DMS 273 (cell line): Measurements from ENCODE around the gene RABGAP1L.
A peak's percentile ranks its signal among the peaks of the same experiment; 100 is the strongest.

ENCODE experiments used
- DNase-seq: peaks from one replicate; lab custom pipeline; 2025; ENCODE audit not compliant: unreplicated experiment; lab: John Stamatoyannopoulos, UW

RABGAP1L gene

GRCh38 chr1:174902531-174903099 is 743.3 kb downstream of the RABGAP1L start:
- DNase-seq = no peak

DNA sequence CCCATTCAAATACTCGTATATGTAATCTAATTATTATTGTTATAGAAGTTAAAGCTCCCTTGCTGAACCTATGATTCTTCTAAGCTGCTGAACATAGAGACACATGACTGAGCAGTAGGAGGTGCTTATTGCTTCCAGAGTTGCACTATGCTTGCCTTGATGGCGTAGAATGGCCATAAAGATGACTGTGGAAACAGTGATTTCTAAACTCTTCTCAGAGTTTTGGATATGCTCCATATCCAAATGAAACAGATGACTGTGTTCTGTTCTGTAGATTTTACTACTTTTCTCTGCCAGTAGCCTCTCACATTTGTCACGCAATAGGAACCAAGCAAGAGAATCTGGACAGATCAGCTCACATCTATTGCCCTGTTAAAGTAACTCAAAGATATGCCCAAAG is 752.3 kb downstream of the RABGAP1L start:
- no peak for DNase-seq

DNA sequence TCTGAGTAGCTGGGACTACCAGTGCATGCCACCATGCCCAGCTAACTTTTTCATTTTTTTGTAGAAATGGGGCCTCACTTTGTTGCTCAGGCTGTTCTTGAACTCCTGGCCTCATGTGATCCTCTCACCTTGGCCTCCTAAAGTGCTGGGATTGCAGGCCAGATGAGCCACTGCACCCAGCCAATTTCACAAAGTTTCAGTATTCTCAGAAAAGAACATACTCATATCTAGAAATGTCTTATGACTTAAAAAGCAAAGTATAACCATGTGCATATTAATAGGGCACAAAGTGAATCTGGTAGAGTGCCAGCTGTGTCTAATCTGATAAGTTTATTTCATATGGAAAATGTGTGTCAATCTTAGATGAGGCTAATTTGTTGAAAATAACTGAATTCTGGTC is 752.9 kb downstream of the RABGAP1L start:
- DNase-seq = no peak

DNA sequence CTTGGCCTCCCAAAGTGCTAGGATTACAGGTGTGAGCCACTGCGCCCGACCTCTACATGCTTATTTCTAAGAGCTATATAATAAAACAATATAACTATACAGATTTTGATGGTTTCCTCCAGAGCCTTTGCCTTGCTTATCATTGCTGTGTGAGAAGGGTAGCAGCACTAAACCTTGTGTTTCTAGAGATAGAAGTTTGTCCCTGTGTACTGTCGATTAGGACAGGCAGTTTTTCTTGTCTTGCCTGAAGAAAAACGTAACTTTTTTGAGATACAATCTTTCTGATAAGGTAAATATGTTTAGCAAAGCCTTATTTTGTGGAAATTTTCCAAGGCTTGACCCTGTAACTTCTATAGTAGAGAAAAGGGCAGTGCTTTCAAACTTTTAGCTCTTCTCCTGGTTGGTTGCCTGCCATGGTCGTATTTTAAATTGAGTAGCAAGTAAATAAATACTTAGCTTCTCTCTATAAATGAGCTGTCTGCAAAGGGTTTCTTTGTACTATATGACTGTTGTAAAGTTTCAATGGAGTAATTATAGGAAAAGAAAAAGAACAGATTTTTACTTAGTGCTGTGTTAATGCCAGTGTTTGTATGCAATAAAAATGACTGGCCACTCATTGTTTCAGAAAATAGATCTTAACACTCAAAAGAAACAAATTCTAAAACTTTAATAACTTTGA is 754.0 kb downstream of the RABGAP1L start:
- DNase-seq = no peak

GRCh38 chr1:174914991-174915390 is 755.7 kb downstream of the RABGAP1L start:
- no peak for DNase-seq

- DNase-seq = no peak
Measured at GRCh38 chr1:174916846-174917245, 757.5 kb downstream of the RABGAP1L start.

- DNase-seq = no peak
Measured at GRCh38 chr1:174920093-174920492, 760.8 kb downstream of the RABGAP1L start.

- no peak for DNase-seq
Measured at GRCh38 chr1:174922121-174922520, 762.8 kb downstream of the RABGAP1L start.

- no peak for DNase-seq
Measured at GRCh38 chr1:174923820-174924219, 764.5 kb downstream of the RABGAP1L start.

DNA sequence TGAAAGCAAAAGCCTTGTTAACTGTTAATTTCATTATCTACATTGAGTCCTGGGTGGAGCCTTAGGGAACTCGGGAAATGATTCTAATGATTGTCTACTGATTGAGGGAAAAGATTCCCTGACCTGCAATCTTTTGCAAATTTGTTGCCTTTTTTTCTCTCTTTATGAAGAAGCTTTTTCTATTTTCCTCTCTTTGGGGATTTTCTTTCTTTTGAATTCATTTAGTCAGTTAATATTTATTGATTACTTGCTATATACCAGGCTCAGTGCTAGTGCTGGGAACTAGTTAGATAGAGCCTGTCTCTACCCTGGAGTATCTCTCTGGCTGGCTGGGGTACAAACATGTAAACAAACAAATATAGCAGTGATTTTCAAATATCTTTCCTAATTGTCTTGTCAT is 769.2 kb downstream of the RABGAP1L start:
- no peak for DNase-seq

DNA sequence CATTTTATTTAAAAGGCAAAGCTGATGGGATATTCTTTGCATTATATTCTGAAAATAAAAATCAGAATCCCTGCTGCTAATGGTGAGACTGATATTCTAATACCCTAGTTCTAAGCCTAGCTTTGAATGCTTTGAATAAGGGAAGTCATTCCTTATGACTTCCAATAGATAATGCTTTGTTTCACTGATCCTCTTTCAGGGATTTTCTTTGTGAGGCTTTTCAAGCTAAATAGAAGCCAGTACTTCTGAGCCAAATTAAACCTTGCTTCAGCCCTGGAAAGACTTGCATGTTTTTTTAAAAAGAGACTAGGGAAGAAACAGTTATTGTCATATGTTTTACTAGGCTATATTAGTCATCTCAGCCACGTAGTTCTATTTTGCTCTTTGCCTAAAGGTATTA is 771.9 kb downstream of the RABGAP1L start:
- DNase-seq = no peak

- no peak for DNase-seq
Measured at GRCh38 chr1:174932587-174932986, 773.3 kb downstream of the RABGAP1L start.

DNA sequence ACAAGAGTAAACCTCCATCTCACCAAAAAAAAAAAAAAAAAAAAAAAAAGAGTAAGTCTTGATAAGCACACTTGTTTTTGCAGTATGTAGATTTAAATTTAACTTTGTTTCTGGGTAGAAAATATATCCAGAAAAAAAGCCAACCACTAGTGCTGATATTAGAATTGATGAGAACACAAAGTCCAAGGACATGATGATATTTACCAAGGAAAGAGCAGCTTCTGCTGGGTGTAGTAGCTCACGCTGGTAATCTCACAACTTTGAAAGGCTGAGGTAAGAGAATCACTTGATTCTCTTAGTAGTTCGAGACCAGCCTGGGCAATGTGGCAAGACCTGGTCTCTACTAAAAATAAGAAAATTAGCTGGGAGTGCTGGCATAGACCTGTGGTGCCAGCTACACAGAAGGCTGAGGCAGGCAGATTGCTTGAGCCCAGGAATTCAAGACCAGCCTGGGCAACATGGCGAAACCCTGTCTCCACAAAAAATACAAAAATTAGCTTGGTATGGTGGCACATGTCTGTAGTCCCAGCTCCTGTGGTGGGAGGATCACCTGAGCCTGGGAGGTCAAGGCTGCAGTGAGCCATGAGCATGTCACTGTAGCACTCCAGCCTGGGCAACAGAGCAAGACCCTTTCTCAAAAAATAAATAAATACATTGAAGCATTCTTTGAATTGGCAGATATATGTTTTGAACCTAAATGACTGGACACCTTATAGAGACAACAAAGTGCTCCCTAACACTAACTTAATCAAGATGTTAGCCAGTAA is 776.8 kb downstream of the RABGAP1L start:
- DNase-seq = no peak

DNA sequence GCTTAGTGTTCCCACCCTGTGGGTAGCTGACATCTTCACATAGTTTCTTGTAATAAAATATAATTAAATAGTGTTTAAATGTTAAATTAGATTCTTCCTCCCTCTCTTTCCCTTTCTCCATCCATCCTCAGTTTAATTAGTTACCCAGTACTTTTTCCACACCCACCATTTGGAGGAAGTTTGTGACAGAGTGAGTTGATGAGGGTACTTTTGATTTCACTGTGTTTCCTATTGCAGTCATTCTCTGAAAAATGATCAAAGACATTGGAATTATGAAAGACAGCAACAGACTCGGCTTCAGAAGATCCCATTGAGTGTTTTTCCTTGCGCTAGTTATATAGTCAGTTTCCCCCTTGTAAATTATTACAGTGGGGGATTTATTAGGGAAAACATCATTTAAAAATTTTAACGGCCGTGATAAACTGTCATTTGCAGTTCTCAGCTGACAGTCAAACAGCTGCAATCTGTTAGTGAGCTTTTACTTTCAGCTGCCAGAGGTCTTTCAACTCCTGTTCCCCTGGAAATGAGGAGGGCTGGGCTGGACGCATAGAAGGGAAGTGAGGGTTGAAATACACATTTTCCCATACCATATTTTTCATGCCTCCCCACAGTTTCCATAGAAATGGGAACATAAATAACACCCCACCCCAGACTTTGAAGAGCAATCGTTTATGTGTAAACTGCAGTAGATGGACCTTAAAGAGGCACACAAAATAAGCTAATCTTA is 779.1 kb downstream of the RABGAP1L start:
- peak; percentile 37 for DNase-seq

GRCh38 chr1:174939775-174940545 is 780.6 kb downstream of the RABGAP1L start:
- no peak for DNase-seq

GRCh38 chr1:174940646-174941175 is 781.4 kb downstream of the RABGAP1L start:
- peak; percentile 62 for DNase-seq

DNA sequence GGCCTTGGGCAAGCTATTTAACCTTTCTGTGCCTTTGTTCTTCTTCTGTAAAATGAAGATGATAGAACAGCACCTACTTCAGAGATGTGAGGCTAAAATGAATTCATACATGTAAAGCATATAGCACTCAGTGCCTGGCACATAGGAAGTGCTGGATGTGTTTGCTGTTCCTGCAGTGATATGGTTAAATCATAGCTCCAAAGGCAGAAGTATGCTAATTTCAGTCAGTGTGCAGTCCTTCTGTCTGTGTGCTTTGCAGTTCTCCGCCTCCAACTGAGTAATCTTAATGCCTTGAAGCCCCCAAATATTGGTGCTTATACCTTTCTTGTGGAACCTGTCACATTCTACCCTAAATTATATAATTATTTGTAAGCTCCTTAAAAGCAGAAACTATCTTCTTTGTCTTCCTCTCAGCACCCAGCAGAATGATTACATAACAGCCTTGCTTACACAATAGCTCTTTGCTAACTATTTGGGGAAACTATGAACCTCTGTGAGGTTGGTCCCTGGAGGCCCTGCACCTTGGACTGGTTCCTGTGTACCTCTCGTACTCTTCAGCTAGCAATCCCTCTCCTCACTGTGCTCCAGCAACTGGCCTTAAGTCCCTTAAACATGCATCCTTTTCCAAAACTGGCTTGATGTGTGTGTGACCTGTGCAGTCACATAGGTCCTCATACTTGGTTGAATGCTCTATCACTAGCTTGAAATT is 783.4 kb downstream of the RABGAP1L start:
- DNase-seq = no peak

GRCh38 chr1:174946031-174946430 is 786.7 kb downstream of the RABGAP1L start:
- DNase-seq = no peak

DNA sequence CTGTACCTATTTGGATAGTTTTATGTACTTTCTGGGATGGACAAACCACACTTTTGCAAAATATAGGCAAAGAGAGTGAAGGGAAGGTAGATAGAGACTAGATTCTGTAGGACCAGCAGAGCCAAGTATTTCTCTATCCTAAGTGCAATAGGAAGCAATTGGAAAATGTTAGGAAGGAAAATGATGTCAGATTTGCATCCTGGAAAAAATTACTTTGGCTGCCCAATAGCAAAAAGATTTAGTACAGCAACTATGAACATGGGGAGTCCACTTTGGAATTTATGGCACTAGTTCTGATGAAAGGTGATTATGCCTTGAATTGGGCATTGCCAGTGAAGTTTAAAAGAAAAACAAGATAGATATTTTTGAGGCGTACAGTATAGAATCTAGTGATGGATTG is 789.7 kb downstream of the RABGAP1L start:
- no peak for DNase-seq

DNA sequence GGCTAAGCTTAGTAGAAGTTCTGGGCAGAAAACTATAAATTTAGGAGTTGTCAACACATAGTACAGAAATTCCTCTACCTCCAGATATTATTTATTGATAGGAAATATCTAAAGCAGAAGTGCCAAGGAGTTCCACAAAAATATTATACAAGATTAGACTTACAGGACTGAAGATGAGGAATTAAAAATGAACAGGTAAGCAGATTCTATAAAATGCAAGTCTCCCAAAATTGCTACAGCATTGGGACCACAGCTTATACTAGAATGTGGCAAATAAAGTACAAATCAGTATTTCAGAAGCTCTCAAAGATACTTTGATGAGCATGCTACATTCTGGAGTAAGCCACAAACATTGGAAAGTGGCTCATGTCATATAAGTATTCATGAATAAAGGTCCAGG is 790.3 kb downstream of the RABGAP1L start:
- DNase-seq = no peak
